ENCODE results near the gene ITGB3.

GRCh38 chr17:47285003-47285402, 31.4 kb downstream of the ITGB3 start:
- TF ChIP-seq POLR2AphosphoS5 (IDR thresholded peaks at IDR 0.05) (no peak), CTCF (IDR thresholded peaks at IDR 0.05) (no peak), EP300 (IDR thresholded peaks at IDR 0.05) (no peak), POLR2A (IDR thresholded peaks at IDR 0.05) (no peak)

Data from gastroesophageal sphincter (tissue), 3 donors.